Pancreas (tissue), 10 donors: ENCODE results near the gene HLA-DMB. TPM values are rescaled to one million over a fixed set of nuclear protein-coding genes. Genes with fewer than 3 reads are reported as not detected.

Experiments
- ATAC-seq, 4 donors: fragments of 200-7000 bp; cut with Tn5 transposase; one replicate each; pipeline versions ENCODE4 v1.8.0 to v1.9.1; 2020; ENCODE audit warnings: mild to moderate bottlenecking in 4 of 4, moderate library complexity in 4 of 4
- DNase-seq, 6 donors: peaks; one replicate each; pipeline ENCODE4 v3.0.0-alpha.2; 2020
- FAIRE-seq: peaks from 2 replicates; lab custom pipeline; 2012; peaks lifted over from hg19 to GRCh38; lab: Jason Lieb, UNC
- H3K27ac ChIP-seq, 4 donors: fragments of 200-600 bp; sonication (generic); 1 replicate in 3 of 4; 2 replicates in 1 of 4; pipeline versions ENCODE4 v1.5.0 to v1.8.0; 2020
- H3K27me3 ChIP-seq, 4 donors: fragments of 200-600 bp; one replicate each; pipeline ENCODE4 v1.8.0; 2021
- H3K36me3 ChIP-seq, 3 donors: fragments of 200-600 bp; sonication (generic) in 1 of 3; one replicate each; pipeline versions ENCODE4 v1.5.0 to v1.8.0; 2020 to 2021
- H3K4me1 ChIP-seq, 3 donors: fragments of 200-600 bp; one replicate each; pipeline ENCODE4 v1.8.0; 2021
- H3K4me3 ChIP-seq, 4 donors: fragments of 200-600 bp; sonication (generic) in 2 of 4; one replicate each; pipeline versions ENCODE4 v1.5.0 to v1.8.0; 2020 to 2021
- H3K9me3 ChIP-seq, 4 donors: fragments of 200-600 bp; one replicate each; pipeline ENCODE4 v1.8.0; 2021
- WGBS, 2 donors: extraction: QIAGEN DNeasy Blood & Tissue Kit; methylation state at CpG; one replicate each; pipeline ENCODE4 v1.1.7; 2013; 5-methylcytosine and 5-hydroxymethylcytosine counted together
- intact Hi-C, 3 donors: fragments of 100-400 bp; cut with DNase I; formaldehyde crosslinking; loops; one replicate each; pipeline versions ENCODE4 v1.11.1 to v1.14.2; 2022
- polyA plus RNA-seq, 2 donors: library from polyadenylated mRNA; stranded (reverse); fragments of 200-250 nt; gene quantifications; one replicate each; pipeline ENCODE4 v1.2.3, GENCODE V29; 2013
- total RNA-seq, 6 donors: library from RNA; stranded (reverse); fragmentation: NEBNext Ultra II Directional in 4 of 6; extraction: Animal tissue kit (Norgen Biotek cat#: 25700) in 4 of 6; gene quantifications; one replicate each; pipeline versions ENCODE4 v1.2.1 to v1.2.4, GENCODE V29; 2021 to 2023
- TF ChIP-seq, protein P1 (sequence below), 4 donors: fragments of 200-600 bp; sonication (generic) in 3 of 4; IDR thresholded peaks; one replicate each; pipeline versions ENCODE4 v1.5.0 to v1.8.0; 2021; ENCODE audit warnings: antibody characterized with exemption in 4 of 4
- donor health status: healthy with polysubstance abuse.
- donor health status: DM: no; HTN: no; CAD: no; lungs with moderate emphysema.
- donor health status: DM: no; HTN: no; CAD: no.
- donor health status: control.
- donor health status: control.
- donor health status: Bipolar disorder and iron deficiency.
- donor health status: DM: yes; HTN: yes; CAD: no.
- donor health status: DM: no; HTN: no; CAD: no.
- donor health status: DM: no; HTN: no; CAD: no.
- donor health status: DM: yes; HTN: yes; CAD: no.

Gene HLA-DMB
- 10 to 100 TPM in 2 of 6 donors, 1 to 10 TPM in 4; 1.9 to 42.6 (median 4.3) TPM for total RNA-seq
- 1 to 10 TPM; 2.7 to 6.2 TPM for polyA plus RNA-seq

- H3K36me3 ChIP-seq = no peaks in the 10 kb centered on the region
- H3K27ac ChIP-seq = peak within 1 kb of the TSS in 3 of 4 donors; percentile 17 to 79 (median 74)
- peak; percentile 23 for FAIRE-seq
- peak within 1 kb of the TSS in 3 of 4 donors; percentile 16 to 48 (median 21) for H3K4me3 ChIP-seq
- intact Hi-C loops = no loop called here
- TF ChIP-seq, protein P1, sequence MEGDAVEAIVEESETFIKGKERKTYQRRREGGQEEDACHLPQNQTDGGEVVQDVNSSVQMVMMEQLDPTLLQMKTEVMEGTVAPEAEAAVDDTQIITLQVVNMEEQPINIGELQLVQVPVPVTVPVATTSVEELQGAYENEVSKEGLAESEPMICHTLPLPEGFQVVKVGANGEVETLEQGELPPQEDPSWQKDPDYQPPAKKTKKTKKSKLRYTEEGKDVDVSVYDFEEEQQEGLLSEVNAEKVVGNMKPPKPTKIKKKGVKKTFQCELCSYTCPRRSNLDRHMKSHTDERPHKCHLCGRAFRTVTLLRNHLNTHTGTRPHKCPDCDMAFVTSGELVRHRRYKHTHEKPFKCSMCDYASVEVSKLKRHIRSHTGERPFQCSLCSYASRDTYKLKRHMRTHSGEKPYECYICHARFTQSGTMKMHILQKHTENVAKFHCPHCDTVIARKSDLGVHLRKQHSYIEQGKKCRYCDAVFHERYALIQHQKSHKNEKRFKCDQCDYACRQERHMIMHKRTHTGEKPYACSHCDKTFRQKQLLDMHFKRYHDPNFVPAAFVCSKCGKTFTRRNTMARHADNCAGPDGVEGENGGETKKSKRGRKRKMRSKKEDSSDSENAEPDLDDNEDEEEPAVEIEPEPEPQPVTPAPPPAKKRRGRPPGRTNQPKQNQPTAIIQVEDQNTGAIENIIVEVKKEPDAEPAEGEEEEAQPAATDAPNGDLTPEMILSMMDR (IDR thresholded peaks at IDR 0.05) = no peak
- DNase-seq = peak in 3 of 6 donors; percentile 49 to 75 (median 51)
- H3K4me1 ChIP-seq = peaks cover 0 to 4% (median 0%) of the 10 kb centered on the region in 3 donors
- H3K27me3 ChIP-seq = no peaks in the 10 kb centered on the region
- no peaks in the 10 kb centered on the region for H3K9me3 ChIP-seq
- 5% methylated on average over 9 of the region's 9 CpGs for WGBS, 2 donors
- peak; percentile 93 to 99 (median 96) for ATAC-seq
These were observed at the start of gene HLA-DMB for GRCh38 chr6:32940656-32941213. Gene HLA-DMB (minus strand): TSS chr6:32941028. CDS start chr6:32940807, 221 bp downstream.

- TF ChIP-seq, protein P1 (IDR thresholded peaks at IDR 0.05) = no peak
- intact Hi-C loops = loop anchor here in 2 of 3 donors (5.0 to 10.0 kb wide), 2 partner anchors 55 to 107 kb away; no protein-coding TSS in a partner anchor
These were observed 48.5 kb upstream of the HLA-DMB start for GRCh38 chr6:32989368-32989767.

DNA sequence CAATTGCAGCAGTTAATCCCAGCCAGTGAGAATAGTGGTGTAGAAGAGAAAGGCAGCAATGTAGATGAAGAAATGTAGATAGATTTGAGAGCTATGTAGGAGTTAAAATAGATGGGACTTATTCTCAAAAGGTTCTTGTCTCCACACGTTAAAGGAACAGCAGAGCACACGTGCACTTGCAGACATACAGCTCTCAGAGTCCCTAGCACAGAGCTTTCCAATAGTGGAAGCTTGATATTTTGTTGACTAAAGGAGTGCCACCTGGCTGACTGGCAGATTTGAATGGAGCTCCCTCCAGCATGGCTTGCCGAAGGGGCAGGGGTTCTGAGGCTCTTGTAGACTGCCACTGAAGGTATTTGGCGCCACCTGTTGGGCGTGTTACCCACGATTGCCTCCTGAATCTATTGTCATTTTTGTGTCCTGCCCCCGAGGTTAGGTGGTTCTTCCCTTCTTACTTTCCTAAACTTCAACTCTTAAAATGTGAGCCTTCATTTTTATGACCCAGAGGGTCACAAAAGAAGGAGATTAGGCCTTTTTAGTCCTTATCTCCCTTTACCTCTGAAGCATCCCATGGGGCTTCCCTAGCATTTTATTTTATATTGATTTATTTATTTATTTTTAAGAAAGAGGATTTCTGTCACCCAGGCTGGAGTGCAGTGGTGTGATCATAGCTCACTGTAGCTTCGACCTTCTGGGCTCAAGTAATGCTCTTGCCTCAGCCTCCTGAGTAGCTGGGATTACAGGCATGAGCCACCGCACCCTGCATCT is 44.0 kb upstream of the HLA-DMB start:
- DNase-seq = peak; percentile 92 to 95 (median 94)
- intact Hi-C loops = loop anchor here in 2 of 3 donors (5.0 to 10.0 kb wide), 3 partner anchors 48 to 103 kb away; no protein-coding TSS in a partner anchor
- ATAC-seq = peak; percentile 82 to 95 (median 91)
- H3K27ac ChIP-seq = peak overlapping the region in 2 of 4 donors; percentile 38 to 48
- TF ChIP-seq, protein P1 (IDR thresholded peaks at IDR 0.05) = peak; percentile 62 to 83 (median 76)
- peaks cover 6 to 24% (median 18%) of the 10 kb centered on the region in 3 donors for H3K36me3 ChIP-seq
- peaks cover 15 to 27% (median 23%) of the 10 kb centered on the region in 3 donors for H3K4me1 ChIP-seq
- 12% methylated on average over 9 of the region's 9 CpGs for WGBS, 2 donors
- H3K4me3 ChIP-seq = no peak overlapping the region
- H3K9me3 ChIP-seq = no peaks in the 10 kb centered on the region
- FAIRE-seq = no peak
- H3K27me3 ChIP-seq = no peaks in the 10 kb centered on the region

More at GRCh38 chr6:32989368-32989767, 48.5 kb upstream of the HLA-DMB start:
- H3K4me3 ChIP-seq = no peak overlapping the region
- DNase-seq (no peak), ATAC-seq (no peak), FAIRE-seq (no peak)
- WGBS, 2 donors = 89% methylated on average over 1 of the region's 1 CpG
- no peaks in the 10 kb centered on the region for H3K9me3 ChIP-seq
- H3K27me3 ChIP-seq = peaks cover 0 to 2% (median 0%) of the 10 kb centered on the region in 4 donors
- H3K36me3 ChIP-seq = no peaks in the 10 kb centered on the region
- peaks cover 0 to under 1% (median 0%) of the 10 kb centered on the region in 3 donors for H3K4me1 ChIP-seq
- no peak overlapping the region for H3K27ac ChIP-seq

- FAIRE-seq = no peak
- TF ChIP-seq, protein P1 (IDR thresholded peaks at IDR 0.05) = no peak
- Histone ChIP-seq H3K27ac (peak overlapping the region in 2 of 4 donors; percentile 38 to 48), H3K27me3 (no peaks in the 10 kb centered on the region), H3K36me3 (peaks cover 9 to 31% (median 25%) of the 10 kb centered on the region in 3 donors), H3K9me3 (no peaks in the 10 kb centered on the region), H3K4me1 (peaks cover 15 to 32% (median 23%) of the 10 kb centered on the region in 3 donors), H3K4me3 (no peak overlapping the region)
- DNase-seq = no peak
- intact Hi-C loops = loop anchor here in 2 of 3 donors (5.0 to 10.0 kb wide), 2 partner anchors 47 to 49 kb away; no protein-coding TSS in a partner anchor
- WGBS, 2 donors = 32 to 37% methylated on average over 3 of the region's 3 CpGs
- ATAC-seq = peak; percentile 3 to 13 (median 4)
These were observed 43.3 kb upstream of the HLA-DMB start for GRCh38 chr6:32983964-32984621.
